HCT116 (cell line): ENCODE data around the gene MSRB2. TPM values are rescaled to one million over a fixed set of nuclear protein-coding genes. Genes with fewer than 3 reads are reported as not detected.

Experiments used
- ATAC-seq: fragments of 200-7000 bp; cut with Tn5 transposase; 2 replicates; pipeline ENCODE4 v1.9.1; 2020; ENCODE audit warnings: mild to moderate bottlenecking, moderate library complexity
- BruUV-seq: library from RNA; stranded (reverse); fragments of 400-500 nt; replicated peaks from 2 replicates; lab custom pipeline; 2021; lab: Mats Ljungman, UMichigan
- CTCF ChIA-PET: fragments of 300-600 bp; sonication (Branson Sonifier 250); formaldehyde crosslinking; loops from one replicate; lab custom pipeline; 2021; ENCODE audit warnings: antibody characterized with exemption; lab: Charles Lee
- POLR2A ChIA-PET: fragments of 300-600, 350-600 bp; sonication (Branson Sonifier 250); formaldehyde crosslinking; loops from one replicate; lab custom pipeline; 2021; ENCODE audit warnings: antibody characterized with exemption; lab: Charles Lee
- RAD21 ChIA-PET, 2 experiments: fragments of 300-600 bp; sonication (Branson Sonifier 250); formaldehyde crosslinking; loops; one replicate each; lab custom pipeline; 2023; ENCODE audit warnings: low total read pairs in 2 of 2; ENCODE audit not compliant: uncharacterized antibody in 2 of 2, unreplicated experiment in 2 of 2, low non-redundant PET in 1 of 2; lab: Charles Lee
- DNase-seq: peaks from one replicate; pipeline ENCODE4 v3.0.0-alpha.2; 2010; ENCODE audit warnings: low read depth, low spot score
- H2AFZ ChIP-seq: fragments of 200-600 bp; shearing (Covaris generic), sonication (generic); 2 replicates; pipeline ENCODE4 v1.6.1; 2017; ENCODE audit warnings: low read depth, mixed run types, mixed read lengths, antibody characterized with exemption, low read length; ENCODE audit not compliant: poor library complexity, severe bottlenecking
- H3K27ac ChIP-seq: 2 replicates; pipeline ENCODE4 v1.5.1; 2012; ENCODE audit warnings: low read depth, low read length
- H3K27me3 ChIP-seq: fragments of 200-600 bp; sonication (generic); 2 replicates; pipeline ENCODE4 v1.6.1; 2016; ENCODE audit warnings: mixed run types, low read length, mixed read lengths; ENCODE audit not compliant: insufficient read depth
- H3K36me3 ChIP-seq, 2 experiments: fragments of 200-500 bp in 1 of 2; fragments of 200-600 bp in 1 of 2; sonication (Bioruptor generic) in 1 of 2; sonication (generic) in 1 of 2; 2 replicates each; pipeline versions ENCODE4 v1.5.1 to v1.6.1; 2014 to 2016; ENCODE audit warnings: low read length in 2 of 2, inconsistent platforms in 1 of 2, mixed read lengths in 1 of 2, mixed run types in 1 of 2; ENCODE audit not compliant: insufficient read depth in 2 of 2, control insufficient read depth in 1 of 2
- H3K4me1 ChIP-seq, 2 experiments: fragments of 200-600 bp in 1 of 2; sonication (generic) in 1 of 2; 2 replicates each; pipeline versions ENCODE4 v1.5.1 to v1.6.1; 2012 to 2017; ENCODE audit warnings: low read length in 2 of 2, inconsistent platforms in 1 of 2, mild to moderate bottlenecking in 1 of 2, mixed read lengths in 1 of 2, mixed run types in 1 of 2, moderate library complexity in 1 of 2; ENCODE audit not compliant: insufficient read depth in 2 of 2, control insufficient read depth in 1 of 2
- H3K4me2 ChIP-seq: fragments of 200-600 bp; sonication (generic); 2 replicates; pipeline ENCODE4 v1.6.1; 2017; ENCODE audit warnings: mixed run types, low read length, mixed read lengths
- H3K4me3 ChIP-seq, 2 experiments: fragments of 200-600 bp in 1 of 2; sonication (generic) in 1 of 2; replicated peaks in 1 of 2; 2 replicates each; pipeline ENCODE4 v1.5.1; 2011 to 2016; ENCODE audit warnings: low read length in 2 of 2, control low read depth in 1 of 2, low read depth in 1 of 2, mild to moderate bottlenecking in 1 of 2, mixed read lengths in 1 of 2, mixed run types in 1 of 2
- H3K79me2 ChIP-seq: fragments of 200-600 bp; sonication (generic); 2 replicates; pipeline ENCODE4 v1.6.1; 2017; ENCODE audit warnings: mild to moderate bottlenecking, mixed run types, low read length, moderate library complexity, mixed read lengths; ENCODE audit not compliant: insufficient read depth
- H3K9ac ChIP-seq: fragments of 200-600 bp; sonication (generic); 2 replicates; pipeline ENCODE4 v1.6.1; 2016; ENCODE audit warnings: low read length, mixed read lengths
- H3K9me2 ChIP-seq: fragments of 200-600 bp; sonication (generic), shearing (Covaris generic); 2 replicates; pipeline ENCODE4 v1.6.1; 2017; ENCODE audit warnings: mixed run types, mild to moderate bottlenecking, moderate library complexity; ENCODE audit not compliant: insufficient read depth
- H3K9me3 ChIP-seq, 2 experiments: fragments of 200-500 bp in 1 of 2; fragments of 200-600 bp in 1 of 2; sonication (Bioruptor generic) in 1 of 2; sonication (generic) in 1 of 2; 2 replicates each; pipeline ENCODE4 v1.6.1; 2014 to 2017; ENCODE audit warnings: low read length in 2 of 2, mixed read lengths in 2 of 2, inconsistent platforms in 1 of 2, low read depth in 1 of 2, mild to moderate bottlenecking in 1 of 2, mixed run types in 1 of 2, moderate library complexity in 1 of 2; ENCODE audit not compliant: control insufficient read depth in 1 of 2, insufficient read depth in 1 of 2
- H4K20me1 ChIP-seq: fragments of 200-600 bp; sonication (generic), shearing (Covaris generic); 2 replicates; pipeline ENCODE4 v1.6.1; 2017; ENCODE audit warnings: mixed run types, mild to moderate bottlenecking, moderate library complexity; ENCODE audit not compliant: insufficient read depth
- CBX3 ChIP-seq: IDR thresholded peaks from 2 replicates; pipeline ENCODE4 v1.6.1; 2012; ENCODE audit warnings: low read depth
- CEBPB ChIP-seq: IDR thresholded peaks from 2 replicates; pipeline ENCODE4 v1.6.1; 2012; ENCODE audit warnings: low read depth
- EGR1 ChIP-seq: IDR thresholded peaks from 2 replicates; pipeline ENCODE4 v1.6.1; 2012; ENCODE audit warnings: low read depth
- EZH2 ChIP-seq: fragments of 200-600 bp; sonication (generic); IDR thresholded peaks from 2 replicates; pipeline ENCODE4 v1.6.1; 2017; ENCODE audit warnings: antibody characterized with exemption, mixed run types
- EZH2phosphoT487 ChIP-seq: fragments of 200-600 bp; IDR thresholded peaks from 2 replicates; pipeline ENCODE4 v1.6.1; 2018; ENCODE audit warnings: antibody characterized with exemption, borderline replicate concordance
- FOSL1 ChIP-seq: IDR thresholded peaks from 2 replicates; pipeline ENCODE4 v1.6.1; 2012; ENCODE audit warnings: low read depth
- JUND ChIP-seq: IDR thresholded peaks from 2 replicates; pipeline ENCODE4 v1.6.1; 2012
- POLR2A ChIP-seq: IDR thresholded peaks from 2 replicates; pipeline ENCODE4 v1.7.0; 2011; ENCODE audit warnings: borderline replicate concordance; ENCODE audit not compliant: insufficient read depth, insufficient read length; ENCODE audit errors: extremely low read depth
- POLR2AphosphoS5 ChIP-seq: IDR thresholded peaks from 2 replicates; pipeline ENCODE4 v1.6.1; 2011; ENCODE audit warnings: mild to moderate bottlenecking, low read depth, low read length, moderate library complexity
- SIN3A ChIP-seq: IDR thresholded peaks from 2 replicates; pipeline ENCODE4 v1.6.1; 2012; ENCODE audit warnings: low read depth
- SP1 ChIP-seq: IDR thresholded peaks from 2 replicates; pipeline ENCODE4 v1.6.1; 2012; ENCODE audit warnings: low read depth
- SRF ChIP-seq: IDR thresholded peaks from 2 replicates; pipeline ENCODE4 v1.6.1; 2012; ENCODE audit warnings: low read depth
- TCF7L2 ChIP-seq: IDR thresholded peaks from 2 replicates; pipeline ENCODE4 v1.7.0; 2011; ENCODE audit warnings: borderline replicate concordance, inconsistent platforms; ENCODE audit not compliant: insufficient read depth, insufficient read length; ENCODE audit errors: extremely low read depth
- YY1 ChIP-seq: IDR thresholded peaks from 2 replicates; pipeline ENCODE4 v1.6.1; 2011; ENCODE audit warnings: low read length, low read depth, moderate library complexity, mild to moderate bottlenecking; ENCODE audit not compliant: insufficient replicate concordance; ENCODE audit errors: extremely low read depth
- ZNF274 ChIP-seq: fragments of 200-500 bp; sonication (Bioruptor generic); IDR thresholded peaks from 2 replicates; pipeline ENCODE4 v1.6.1; 2014; ENCODE audit warnings: mild to moderate bottlenecking, low read depth, low read length, inconsistent platforms
- intact Hi-C: fragments of 100-400 bp; cut with micrococcal nuclease; formaldehyde crosslinking; loops from 2 replicates; pipeline ENCODE4 v1.10.0; 2022
- total RNA-seq: library from RNA; stranded (reverse); gene quantifications from one replicate; pipeline ENCODE4 v1.2.1, GENCODE V29; 2021; ENCODE audit not compliant: unreplicated experiment
- TF ChIP-seq, protein P1 (sequence below): IDR thresholded peaks from 2 replicates; pipeline ENCODE4 v1.6.1; 2012
- TF ChIP-seq, protein P2 (sequence below), 3 experiments: fragments of 200-600 bp in 1 of 3; sonication (generic) in 1 of 3; IDR thresholded peaks in 2 of 3; conservative IDR thresholded peaks in 1 of 3; 2 replicates each; pipeline ENCODE4 v1.5.1; 2012 to 2017; ENCODE audit warnings: low read depth in 2 of 3, low read length in 2 of 3, antibody characterized with exemption in 1 of 3, borderline replicate concordance in 1 of 3, control low read depth in 1 of 3, mild to moderate bottlenecking in 1 of 3, mixed read lengths in 1 of 3, mixed run types in 1 of 3, moderate library complexity in 1 of 3; ENCODE audit not compliant: insufficient read depth in 1 of 3
- TF ChIP-seq, protein P3 (sequence below): IDR thresholded peaks from 2 replicates; pipeline ENCODE4 v1.6.1; 2012; ENCODE audit warnings: low read depth
- TF ChIP-seq, protein P4 (sequence below): IDR thresholded peaks from 2 replicates; pipeline ENCODE4 v1.6.1; 2011; ENCODE audit warnings: mild to moderate bottlenecking, low read length, moderate library complexity; ENCODE audit not compliant: insufficient replicate concordance; ENCODE audit errors: extremely low read depth

Gene MSRB2
- total RNA-seq, 1 experiment from 2014 or later = 13.6 TPM

DNA sequence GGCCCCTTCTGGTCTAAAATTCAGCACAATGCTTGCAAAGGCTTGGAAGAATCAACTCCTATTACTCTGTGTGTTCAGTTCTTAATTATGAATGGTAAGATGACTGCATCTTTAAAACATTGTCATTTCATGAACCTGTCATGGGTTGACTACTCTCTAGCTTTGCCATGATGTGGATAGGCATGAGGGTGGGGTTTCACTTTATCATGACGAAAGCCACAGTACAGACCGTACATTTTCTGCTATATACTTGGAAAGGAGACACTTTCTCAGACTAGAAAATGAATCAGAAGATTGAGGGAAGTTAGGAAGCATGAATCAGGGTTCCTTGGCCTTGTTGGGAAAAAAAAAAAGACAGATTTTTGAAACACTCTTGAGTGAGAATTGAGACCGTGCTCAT, 19.7 kb upstream of the MSRB2 start:
- ATAC-seq (no peak), DNase-seq (no peak)
- no peak overlapping the region for H2AFZ ChIP-seq
- H3K9me3 ChIP-seq = no peaks in the 10 kb centered on the region
- no peaks in the 10 kb centered on the region for H3K27me3 ChIP-seq
- no peak overlapping the region for H3K4me3 ChIP-seq
- no peaks in the 10 kb centered on the region for H3K79me2 ChIP-seq
- POLR2A ChIA-PET = no interaction called here
- H3K36me3 ChIP-seq = no peaks in the 10 kb centered on the region
- no peaks in the 10 kb centered on the region for H3K9me2 ChIP-seq
- TF ChIP-seq YY1 (no peak), SP1 (no peak), EZH2phosphoT487 (no peak), POLR2A (no peak), CBX3 (no peak), SIN3A (no peak), TCF7L2 (no peak), POLR2AphosphoS5 (no peak), EGR1 (no peak), ZNF274 (no peak), JUND (no peak), CEBPB (no peak), SRF (no peak), EZH2 (no peak), FOSL1 (no peak)
- TF ChIP-seq, protein P1, sequence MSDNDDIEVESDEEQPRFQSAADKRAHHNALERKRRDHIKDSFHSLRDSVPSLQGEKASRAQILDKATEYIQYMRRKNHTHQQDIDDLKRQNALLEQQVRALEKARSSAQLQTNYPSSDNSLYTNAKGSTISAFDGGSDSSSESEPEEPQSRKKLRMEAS = no peak
- TF ChIP-seq, protein P2, sequence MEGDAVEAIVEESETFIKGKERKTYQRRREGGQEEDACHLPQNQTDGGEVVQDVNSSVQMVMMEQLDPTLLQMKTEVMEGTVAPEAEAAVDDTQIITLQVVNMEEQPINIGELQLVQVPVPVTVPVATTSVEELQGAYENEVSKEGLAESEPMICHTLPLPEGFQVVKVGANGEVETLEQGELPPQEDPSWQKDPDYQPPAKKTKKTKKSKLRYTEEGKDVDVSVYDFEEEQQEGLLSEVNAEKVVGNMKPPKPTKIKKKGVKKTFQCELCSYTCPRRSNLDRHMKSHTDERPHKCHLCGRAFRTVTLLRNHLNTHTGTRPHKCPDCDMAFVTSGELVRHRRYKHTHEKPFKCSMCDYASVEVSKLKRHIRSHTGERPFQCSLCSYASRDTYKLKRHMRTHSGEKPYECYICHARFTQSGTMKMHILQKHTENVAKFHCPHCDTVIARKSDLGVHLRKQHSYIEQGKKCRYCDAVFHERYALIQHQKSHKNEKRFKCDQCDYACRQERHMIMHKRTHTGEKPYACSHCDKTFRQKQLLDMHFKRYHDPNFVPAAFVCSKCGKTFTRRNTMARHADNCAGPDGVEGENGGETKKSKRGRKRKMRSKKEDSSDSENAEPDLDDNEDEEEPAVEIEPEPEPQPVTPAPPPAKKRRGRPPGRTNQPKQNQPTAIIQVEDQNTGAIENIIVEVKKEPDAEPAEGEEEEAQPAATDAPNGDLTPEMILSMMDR (IDR thresholded peaks at IDR 0.05 in 2 of 3, conservative IDR thresholded peaks at IDR 0.05 in 1 of 3; ENCODE audit: borderline replicate concordance in 1 of 3, insufficient read depth in 1 of 3, low read depth in 2 of 3, low read length in 2 of 3) = no peak
- TF ChIP-seq, protein P3, sequence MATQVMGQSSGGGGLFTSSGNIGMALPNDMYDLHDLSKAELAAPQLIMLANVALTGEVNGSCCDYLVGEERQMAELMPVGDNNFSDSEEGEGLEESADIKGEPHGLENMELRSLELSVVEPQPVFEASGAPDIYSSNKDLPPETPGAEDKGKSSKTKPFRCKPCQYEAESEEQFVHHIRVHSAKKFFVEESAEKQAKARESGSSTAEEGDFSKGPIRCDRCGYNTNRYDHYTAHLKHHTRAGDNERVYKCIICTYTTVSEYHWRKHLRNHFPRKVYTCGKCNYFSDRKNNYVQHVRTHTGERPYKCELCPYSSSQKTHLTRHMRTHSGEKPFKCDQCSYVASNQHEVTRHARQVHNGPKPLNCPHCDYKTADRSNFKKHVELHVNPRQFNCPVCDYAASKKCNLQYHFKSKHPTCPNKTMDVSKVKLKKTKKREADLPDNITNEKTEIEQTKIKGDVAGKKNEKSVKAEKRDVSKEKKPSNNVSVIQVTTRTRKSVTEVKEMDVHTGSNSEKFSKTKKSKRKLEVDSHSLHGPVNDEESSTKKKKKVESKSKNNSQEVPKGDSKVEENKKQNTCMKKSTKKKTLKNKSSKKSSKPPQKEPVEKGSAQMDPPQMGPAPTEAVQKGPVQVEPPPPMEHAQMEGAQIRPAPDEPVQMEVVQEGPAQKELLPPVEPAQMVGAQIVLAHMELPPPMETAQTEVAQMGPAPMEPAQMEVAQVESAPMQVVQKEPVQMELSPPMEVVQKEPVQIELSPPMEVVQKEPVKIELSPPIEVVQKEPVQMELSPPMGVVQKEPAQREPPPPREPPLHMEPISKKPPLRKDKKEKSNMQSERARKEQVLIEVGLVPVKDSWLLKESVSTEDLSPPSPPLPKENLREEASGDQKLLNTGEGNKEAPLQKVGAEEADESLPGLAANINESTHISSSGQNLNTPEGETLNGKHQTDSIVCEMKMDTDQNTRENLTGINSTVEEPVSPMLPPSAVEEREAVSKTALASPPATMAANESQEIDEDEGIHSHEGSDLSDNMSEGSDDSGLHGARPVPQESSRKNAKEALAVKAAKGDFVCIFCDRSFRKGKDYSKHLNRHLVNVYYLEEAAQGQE = no peak
- TF ChIP-seq, protein P4, sequence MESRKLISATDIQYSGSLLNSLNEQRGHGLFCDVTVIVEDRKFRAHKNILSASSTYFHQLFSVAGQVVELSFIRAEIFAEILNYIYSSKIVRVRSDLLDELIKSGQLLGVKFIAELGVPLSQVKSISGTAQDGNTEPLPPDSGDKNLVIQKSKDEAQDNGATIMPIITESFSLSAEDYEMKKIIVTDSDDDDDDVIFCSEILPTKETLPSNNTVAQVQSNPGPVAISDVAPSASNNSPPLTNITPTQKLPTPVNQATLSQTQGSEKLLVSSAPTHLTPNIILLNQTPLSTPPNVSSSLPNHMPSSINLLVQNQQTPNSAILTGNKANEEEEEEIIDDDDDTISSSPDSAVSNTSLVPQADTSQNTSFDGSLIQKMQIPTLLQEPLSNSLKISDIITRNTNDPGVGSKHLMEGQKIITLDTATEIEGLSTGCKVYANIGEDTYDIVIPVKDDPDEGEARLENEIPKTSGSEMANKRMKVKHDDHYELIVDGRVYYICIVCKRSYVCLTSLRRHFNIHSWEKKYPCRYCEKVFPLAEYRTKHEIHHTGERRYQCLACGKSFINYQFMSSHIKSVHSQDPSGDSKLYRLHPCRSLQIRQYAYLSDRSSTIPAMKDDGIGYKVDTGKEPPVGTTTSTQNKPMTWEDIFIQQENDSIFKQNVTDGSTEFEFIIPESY = no peak
- TF ChIP-seq, all 23 proteins: peak for 0
- H3K9ac ChIP-seq = no peak overlapping the region
- RAD21 ChIA-PET = no interaction called here
- no peak overlapping the region for H3K4me2 ChIP-seq
- intact Hi-C loops = no loop called here
- H4K20me1 ChIP-seq = no peaks in the 10 kb centered on the region
- CTCF ChIA-PET = no interaction called here
- BruUV-seq = no TSS peak
- H3K27ac ChIP-seq = no peak overlapping the region
- H3K4me1 ChIP-seq = no peaks in the 10 kb centered on the region
